Osteoblast (primary cell): ENCODE measurements around the gene DCAF8. TPM values are rescaled to one million over a fixed set of nuclear protein-coding genes. Genes with fewer than 3 reads are reported as not detected.

Source experiments
- DNase-seq: peaks from one replicate; pipeline ENCODE4 v3.0.0; 2011; ENCODE audit warnings: low spot score, mixed read lengths; ENCODE audit not compliant: insufficient read length; ENCODE audit errors: missing footprints
- H2AFZ ChIP-seq: 2 replicates; pipeline ENCODE4 v1.6.0; 2011; ENCODE audit warnings: mild to moderate bottlenecking, low read length
- H3K27ac ChIP-seq: 2 replicates; pipeline ENCODE4 v1.5.1; 2011; ENCODE audit warnings: mild to moderate bottlenecking, low read depth, low read length, moderate library complexity
- H3K27me3 ChIP-seq: 2 replicates; pipeline ENCODE4 v1.6.0; 2012; ENCODE audit warnings: mild to moderate bottlenecking, control low read depth, inconsistent platforms, low read length, moderate library complexity; ENCODE audit not compliant: insufficient read depth
- H3K36me3 ChIP-seq: 2 replicates; pipeline ENCODE4 v1.5.1; 2011; ENCODE audit warnings: mild to moderate bottlenecking, low read length, control low read depth, moderate library complexity; ENCODE audit not compliant: insufficient read depth
- H3K4me1 ChIP-seq: 2 replicates; pipeline ENCODE4 v1.5.1; 2011; ENCODE audit warnings: mild to moderate bottlenecking, low read length, control low read depth, moderate library complexity; ENCODE audit not compliant: insufficient read depth
- H3K4me2 ChIP-seq: 2 replicates; pipeline ENCODE4 v1.6.0; 2011; ENCODE audit warnings: mild to moderate bottlenecking, low read length; ENCODE audit not compliant: insufficient read depth
- H3K4me3 ChIP-seq: fragments of 200-600 bp; sonication (generic); 3 replicates; pipeline ENCODE4 v1.5.1; 2012; ENCODE audit warnings: mild to moderate bottlenecking, low read length, inconsistent platforms; ENCODE audit not compliant: insufficient read depth
- H3K79me2 ChIP-seq: 2 replicates; pipeline ENCODE4 v1.6.0; 2012; ENCODE audit warnings: mild to moderate bottlenecking, low read length, control low read depth, inconsistent platforms; ENCODE audit not compliant: insufficient read depth
- H3K9me3 ChIP-seq: 2 replicates; pipeline ENCODE4 v1.5.1; 2011; ENCODE audit warnings: low read depth, low read length, control low read depth
- H4K20me1 ChIP-seq: 2 replicates; pipeline ENCODE4 v1.6.0; 2012; ENCODE audit warnings: mild to moderate bottlenecking, low read length, control low read depth; ENCODE audit not compliant: insufficient read depth
- total RNA-seq: library from RNA; depleted of rRNA; stranded (reverse); fragments of >200 nt; gene quantifications from 2 replicates; pipeline ENCODE4 v1.2.3, GENCODE V29; 2012
- TF ChIP-seq, protein P1 (sequence below): IDR thresholded peaks from 2 replicates; pipeline ENCODE4 v1.5.1; 2011; ENCODE audit warnings: mild to moderate bottlenecking, low read depth, low read length, moderate library complexity; ENCODE audit errors: extremely low read depth

DCAF8 gene
- total RNA-seq, 1 donor: 107 TPM

DNA sequence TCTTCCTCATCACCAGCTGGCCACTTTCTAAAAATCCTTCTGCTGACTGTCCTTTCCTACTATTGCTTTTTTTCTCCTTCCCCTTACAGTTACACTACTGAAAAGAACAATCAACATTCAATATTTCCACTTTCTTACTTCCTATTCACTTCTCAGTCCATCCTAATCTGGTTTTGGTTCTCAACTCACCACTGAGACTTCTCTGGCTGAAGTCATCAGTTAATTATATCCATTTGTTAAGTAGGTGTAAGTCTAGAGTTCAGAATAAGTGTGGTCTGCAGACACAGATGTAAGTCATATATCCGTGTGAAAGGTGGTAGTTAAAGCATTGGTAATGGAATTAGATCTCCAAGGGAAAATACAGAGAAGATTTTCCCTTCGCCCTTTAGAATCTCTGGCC is 35.7 kb downstream of the DCAF8 start:
- no peaks in the 10 kb centered on the region for H3K4me1 ChIP-seq
- DNase-seq: no peak

DNA sequence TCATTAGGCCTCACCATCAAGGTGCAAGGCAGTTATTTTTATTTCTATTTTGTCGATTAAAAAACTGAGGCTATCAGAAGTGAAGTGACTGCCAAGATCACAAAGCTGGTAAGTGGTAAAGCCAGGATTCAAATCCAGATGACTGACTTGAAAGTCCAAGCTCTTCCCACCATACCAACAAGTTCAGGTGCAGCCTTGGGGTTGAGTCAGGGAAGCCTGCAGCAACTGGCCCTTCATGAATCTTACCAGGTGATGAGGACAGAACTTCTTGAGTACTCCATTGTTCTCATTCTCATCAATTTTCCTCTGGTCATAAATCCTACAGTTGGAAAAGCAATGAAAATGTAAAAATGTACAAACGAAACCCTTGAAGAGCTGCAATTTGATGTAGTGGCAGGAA is 37.0 kb downstream of the DCAF8 start:
- Histone ChIP-seq H3K9me3 (no peaks in the 10 kb centered on the region), H3K36me3 (peaks cover 74% of the 10 kb centered on the region), H3K4me2 (no peak overlapping the region), H3K79me2 (no peaks in the 10 kb centered on the region), H3K27me3 (no peaks in the 10 kb centered on the region), H4K20me1 (no peaks in the 10 kb centered on the region), H3K4me1 (no peaks in the 10 kb centered on the region), H3K27ac (no peak overlapping the region), H2AFZ (no peak overlapping the region), H3K4me3 (no peak overlapping the region)
- TF ChIP-seq, protein P1, sequence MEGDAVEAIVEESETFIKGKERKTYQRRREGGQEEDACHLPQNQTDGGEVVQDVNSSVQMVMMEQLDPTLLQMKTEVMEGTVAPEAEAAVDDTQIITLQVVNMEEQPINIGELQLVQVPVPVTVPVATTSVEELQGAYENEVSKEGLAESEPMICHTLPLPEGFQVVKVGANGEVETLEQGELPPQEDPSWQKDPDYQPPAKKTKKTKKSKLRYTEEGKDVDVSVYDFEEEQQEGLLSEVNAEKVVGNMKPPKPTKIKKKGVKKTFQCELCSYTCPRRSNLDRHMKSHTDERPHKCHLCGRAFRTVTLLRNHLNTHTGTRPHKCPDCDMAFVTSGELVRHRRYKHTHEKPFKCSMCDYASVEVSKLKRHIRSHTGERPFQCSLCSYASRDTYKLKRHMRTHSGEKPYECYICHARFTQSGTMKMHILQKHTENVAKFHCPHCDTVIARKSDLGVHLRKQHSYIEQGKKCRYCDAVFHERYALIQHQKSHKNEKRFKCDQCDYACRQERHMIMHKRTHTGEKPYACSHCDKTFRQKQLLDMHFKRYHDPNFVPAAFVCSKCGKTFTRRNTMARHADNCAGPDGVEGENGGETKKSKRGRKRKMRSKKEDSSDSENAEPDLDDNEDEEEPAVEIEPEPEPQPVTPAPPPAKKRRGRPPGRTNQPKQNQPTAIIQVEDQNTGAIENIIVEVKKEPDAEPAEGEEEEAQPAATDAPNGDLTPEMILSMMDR: no peak
- DNase-seq: no peak

More for the DNA sequence above, 35.7 kb downstream of the DCAF8 start:
- Histone ChIP-seq H3K36me3 (peaks cover 74% of the 10 kb centered on the region), H3K27ac (no peak overlapping the region), H3K27me3 (no peaks in the 10 kb centered on the region), H3K9me3 (no peaks in the 10 kb centered on the region), H3K79me2 (no peaks in the 10 kb centered on the region), H2AFZ (no peak overlapping the region), H3K4me3 (no peak overlapping the region), H3K4me2 (no peak overlapping the region), H4K20me1 (no peaks in the 10 kb centered on the region)
- TF ChIP-seq, protein P1: no peak

DNA sequence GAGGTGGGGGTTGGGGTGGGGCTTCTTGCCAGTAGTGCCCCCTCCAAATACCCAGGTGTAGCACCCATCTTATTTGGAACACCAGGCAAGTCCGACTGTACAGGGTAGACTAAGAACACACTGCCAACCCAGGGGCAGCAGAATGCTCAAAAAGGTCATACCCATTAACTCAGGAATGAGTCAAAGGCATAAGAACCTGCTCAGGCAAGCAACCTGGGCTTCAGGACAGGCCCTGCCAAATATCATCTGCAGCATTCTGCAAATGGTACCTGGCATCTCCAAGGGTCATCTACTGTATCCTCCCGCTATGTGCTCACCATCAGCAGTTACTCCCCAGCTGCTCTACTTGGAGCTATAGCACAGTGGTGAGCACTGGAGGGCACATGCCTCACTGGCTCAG is 37.7 kb downstream of the DCAF8 start:
- no peaks in the 10 kb centered on the region for H3K79me2 ChIP-seq
- DNase-seq: no peak
- no peak overlapping the region for H3K4me3 ChIP-seq
- H4K20me1 ChIP-seq: no peaks in the 10 kb centered on the region
- H3K4me2 ChIP-seq: no peak overlapping the region
- no peaks in the 10 kb centered on the region for H3K9me3 ChIP-seq
- peaks cover 74% of the 10 kb centered on the region for H3K36me3 ChIP-seq
- H3K27ac ChIP-seq: no peak overlapping the region
- H3K4me1 ChIP-seq: peaks cover 2% of the 10 kb centered on the region
- TF ChIP-seq, protein P1: no peak
- no peaks in the 10 kb centered on the region for H3K27me3 ChIP-seq
- H2AFZ ChIP-seq: no peak overlapping the region

DNA sequence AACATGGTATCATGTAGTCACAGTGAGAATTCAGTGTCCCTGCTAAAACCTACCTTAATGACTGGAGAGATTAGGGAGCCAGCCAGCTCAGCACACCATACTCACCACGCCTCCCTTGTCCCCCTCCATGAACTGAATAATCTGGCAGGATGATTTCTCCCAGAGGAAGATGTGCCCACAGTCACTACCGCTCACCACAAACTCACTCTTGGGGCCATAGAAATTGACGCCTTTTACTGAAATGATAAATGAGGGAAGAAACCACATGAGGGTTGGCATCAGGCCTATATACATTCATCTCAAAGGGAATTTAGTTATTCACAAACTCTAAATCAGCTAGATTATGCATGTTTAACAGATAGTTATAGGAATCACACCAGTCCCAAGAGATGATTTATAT is 39.8 kb downstream of the DCAF8 start:
- Histone ChIP-seq H3K4me1 (peaks cover 18% of the 10 kb centered on the region), H3K27ac (no peak overlapping the region), H3K9me3 (no peaks in the 10 kb centered on the region), H3K4me3 (no peak overlapping the region), H2AFZ (no peak overlapping the region), H3K27me3 (no peaks in the 10 kb centered on the region), H3K79me2 (no peaks in the 10 kb centered on the region), H3K36me3 (peaks cover 75% of the 10 kb centered on the region), H3K4me2 (no peak overlapping the region), H4K20me1 (peaks cover 8% of the 10 kb centered on the region)
- TF ChIP-seq, protein P1: no peak
- DNase-seq: no peak
